ENCODE results near the gene TMEM181. TPM values are rescaled to one million over a fixed set of nuclear protein-coding genes. Genes with fewer than 3 reads are reported as not detected.

The TMEM181 gene
- total and polyA plus RNA-seq, 2 experiments from 2014 or later: 11.9 to 25.2 TPM

DNA sequence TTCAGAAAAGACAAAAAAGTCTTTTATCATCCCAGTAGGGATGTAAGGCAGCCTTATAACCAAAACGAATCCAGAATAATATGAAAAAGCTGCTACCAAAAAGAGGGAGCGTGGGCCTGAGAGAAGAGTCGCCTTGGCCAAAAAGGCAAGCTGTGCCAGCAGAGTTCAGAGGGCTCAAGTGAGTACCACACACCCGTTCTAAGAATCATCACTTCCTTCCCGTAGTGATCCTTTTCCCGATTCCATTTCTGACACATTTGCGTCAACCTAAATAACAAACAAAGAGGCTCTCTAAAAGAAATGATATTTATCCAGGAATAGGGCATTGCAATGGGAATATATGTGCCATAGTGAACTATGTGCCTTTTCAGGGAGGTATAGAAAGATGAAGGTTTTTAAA, 3.8 kb upstream of the TMEM181 start:
- no peak overlapping the region for H3K27ac Mint-ChIP-seq
- no peak overlapping the region for H3K27ac ChIP-seq (ENCODE audit: low read depth)

More for the DNA sequence above, 3.8 kb upstream of the TMEM181 start:
- peaks cover under 1% of the 10 kb centered on the region for H4K20me1 ChIP-seq (replicated peaks; ENCODE audit: insufficient read depth)
- Mint-ChIP-seq H3K4me1 (peaks cover 12% of the 10 kb centered on the region), H3K27me3 (ENCODE audit: insufficient read depth, low read depth, poor library complexity) (peaks cover 11% of the 10 kb centered on the region), H3K36me3 (ENCODE audit: low read depth) (peaks cover 2% of the 10 kb centered on the region; the same call in 1 of the 3 replicates), H3K4me3 (no peak overlapping the region), H3K9me3 (no peaks in the 10 kb centered on the region)
- no peak overlapping the region for H3K4me2 ChIP-seq
- H2AFZ ChIP-seq: no peak overlapping the region
- H3K4me3 ChIP-seq: no peak overlapping the region
- peaks cover 7% of the 10 kb centered on the region for H3K79me2 ChIP-seq (replicated peaks; ENCODE audit: insufficient read depth)
- no peaks in the 10 kb centered on the region for H3K36me3 ChIP-seq (ENCODE audit: insufficient read depth)
- ATAC-seq (no peak), DNase-seq (ENCODE audit: low spot score) (no peak)
- no peak for TF ChIP-seq ZNF114 (CRISPR knock-in tag; IDR thresholded peaks at IDR 0.05)
- no peak for TF ChIP-seq NANOG (IDR thresholded peaks at IDR 0.05; ENCODE audit: borderline replicate concordance)
- TF ChIP-seq, protein P1, sequence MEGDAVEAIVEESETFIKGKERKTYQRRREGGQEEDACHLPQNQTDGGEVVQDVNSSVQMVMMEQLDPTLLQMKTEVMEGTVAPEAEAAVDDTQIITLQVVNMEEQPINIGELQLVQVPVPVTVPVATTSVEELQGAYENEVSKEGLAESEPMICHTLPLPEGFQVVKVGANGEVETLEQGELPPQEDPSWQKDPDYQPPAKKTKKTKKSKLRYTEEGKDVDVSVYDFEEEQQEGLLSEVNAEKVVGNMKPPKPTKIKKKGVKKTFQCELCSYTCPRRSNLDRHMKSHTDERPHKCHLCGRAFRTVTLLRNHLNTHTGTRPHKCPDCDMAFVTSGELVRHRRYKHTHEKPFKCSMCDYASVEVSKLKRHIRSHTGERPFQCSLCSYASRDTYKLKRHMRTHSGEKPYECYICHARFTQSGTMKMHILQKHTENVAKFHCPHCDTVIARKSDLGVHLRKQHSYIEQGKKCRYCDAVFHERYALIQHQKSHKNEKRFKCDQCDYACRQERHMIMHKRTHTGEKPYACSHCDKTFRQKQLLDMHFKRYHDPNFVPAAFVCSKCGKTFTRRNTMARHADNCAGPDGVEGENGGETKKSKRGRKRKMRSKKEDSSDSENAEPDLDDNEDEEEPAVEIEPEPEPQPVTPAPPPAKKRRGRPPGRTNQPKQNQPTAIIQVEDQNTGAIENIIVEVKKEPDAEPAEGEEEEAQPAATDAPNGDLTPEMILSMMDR (conservative IDR thresholded peaks at IDR 0.05; ENCODE audit: low read depth in 2 of 2): no peak
- no peak for TF ChIP-seq POLR2AphosphoS5 (IDR thresholded peaks at IDR 0.05; ENCODE audit: low read depth)
- TF ChIP-seq ZNF331 (CRISPR knock-in tag; IDR thresholded peaks at IDR 0.05; ENCODE audit: low read depth): no peak
- TF ChIP-seq, protein P2, sequence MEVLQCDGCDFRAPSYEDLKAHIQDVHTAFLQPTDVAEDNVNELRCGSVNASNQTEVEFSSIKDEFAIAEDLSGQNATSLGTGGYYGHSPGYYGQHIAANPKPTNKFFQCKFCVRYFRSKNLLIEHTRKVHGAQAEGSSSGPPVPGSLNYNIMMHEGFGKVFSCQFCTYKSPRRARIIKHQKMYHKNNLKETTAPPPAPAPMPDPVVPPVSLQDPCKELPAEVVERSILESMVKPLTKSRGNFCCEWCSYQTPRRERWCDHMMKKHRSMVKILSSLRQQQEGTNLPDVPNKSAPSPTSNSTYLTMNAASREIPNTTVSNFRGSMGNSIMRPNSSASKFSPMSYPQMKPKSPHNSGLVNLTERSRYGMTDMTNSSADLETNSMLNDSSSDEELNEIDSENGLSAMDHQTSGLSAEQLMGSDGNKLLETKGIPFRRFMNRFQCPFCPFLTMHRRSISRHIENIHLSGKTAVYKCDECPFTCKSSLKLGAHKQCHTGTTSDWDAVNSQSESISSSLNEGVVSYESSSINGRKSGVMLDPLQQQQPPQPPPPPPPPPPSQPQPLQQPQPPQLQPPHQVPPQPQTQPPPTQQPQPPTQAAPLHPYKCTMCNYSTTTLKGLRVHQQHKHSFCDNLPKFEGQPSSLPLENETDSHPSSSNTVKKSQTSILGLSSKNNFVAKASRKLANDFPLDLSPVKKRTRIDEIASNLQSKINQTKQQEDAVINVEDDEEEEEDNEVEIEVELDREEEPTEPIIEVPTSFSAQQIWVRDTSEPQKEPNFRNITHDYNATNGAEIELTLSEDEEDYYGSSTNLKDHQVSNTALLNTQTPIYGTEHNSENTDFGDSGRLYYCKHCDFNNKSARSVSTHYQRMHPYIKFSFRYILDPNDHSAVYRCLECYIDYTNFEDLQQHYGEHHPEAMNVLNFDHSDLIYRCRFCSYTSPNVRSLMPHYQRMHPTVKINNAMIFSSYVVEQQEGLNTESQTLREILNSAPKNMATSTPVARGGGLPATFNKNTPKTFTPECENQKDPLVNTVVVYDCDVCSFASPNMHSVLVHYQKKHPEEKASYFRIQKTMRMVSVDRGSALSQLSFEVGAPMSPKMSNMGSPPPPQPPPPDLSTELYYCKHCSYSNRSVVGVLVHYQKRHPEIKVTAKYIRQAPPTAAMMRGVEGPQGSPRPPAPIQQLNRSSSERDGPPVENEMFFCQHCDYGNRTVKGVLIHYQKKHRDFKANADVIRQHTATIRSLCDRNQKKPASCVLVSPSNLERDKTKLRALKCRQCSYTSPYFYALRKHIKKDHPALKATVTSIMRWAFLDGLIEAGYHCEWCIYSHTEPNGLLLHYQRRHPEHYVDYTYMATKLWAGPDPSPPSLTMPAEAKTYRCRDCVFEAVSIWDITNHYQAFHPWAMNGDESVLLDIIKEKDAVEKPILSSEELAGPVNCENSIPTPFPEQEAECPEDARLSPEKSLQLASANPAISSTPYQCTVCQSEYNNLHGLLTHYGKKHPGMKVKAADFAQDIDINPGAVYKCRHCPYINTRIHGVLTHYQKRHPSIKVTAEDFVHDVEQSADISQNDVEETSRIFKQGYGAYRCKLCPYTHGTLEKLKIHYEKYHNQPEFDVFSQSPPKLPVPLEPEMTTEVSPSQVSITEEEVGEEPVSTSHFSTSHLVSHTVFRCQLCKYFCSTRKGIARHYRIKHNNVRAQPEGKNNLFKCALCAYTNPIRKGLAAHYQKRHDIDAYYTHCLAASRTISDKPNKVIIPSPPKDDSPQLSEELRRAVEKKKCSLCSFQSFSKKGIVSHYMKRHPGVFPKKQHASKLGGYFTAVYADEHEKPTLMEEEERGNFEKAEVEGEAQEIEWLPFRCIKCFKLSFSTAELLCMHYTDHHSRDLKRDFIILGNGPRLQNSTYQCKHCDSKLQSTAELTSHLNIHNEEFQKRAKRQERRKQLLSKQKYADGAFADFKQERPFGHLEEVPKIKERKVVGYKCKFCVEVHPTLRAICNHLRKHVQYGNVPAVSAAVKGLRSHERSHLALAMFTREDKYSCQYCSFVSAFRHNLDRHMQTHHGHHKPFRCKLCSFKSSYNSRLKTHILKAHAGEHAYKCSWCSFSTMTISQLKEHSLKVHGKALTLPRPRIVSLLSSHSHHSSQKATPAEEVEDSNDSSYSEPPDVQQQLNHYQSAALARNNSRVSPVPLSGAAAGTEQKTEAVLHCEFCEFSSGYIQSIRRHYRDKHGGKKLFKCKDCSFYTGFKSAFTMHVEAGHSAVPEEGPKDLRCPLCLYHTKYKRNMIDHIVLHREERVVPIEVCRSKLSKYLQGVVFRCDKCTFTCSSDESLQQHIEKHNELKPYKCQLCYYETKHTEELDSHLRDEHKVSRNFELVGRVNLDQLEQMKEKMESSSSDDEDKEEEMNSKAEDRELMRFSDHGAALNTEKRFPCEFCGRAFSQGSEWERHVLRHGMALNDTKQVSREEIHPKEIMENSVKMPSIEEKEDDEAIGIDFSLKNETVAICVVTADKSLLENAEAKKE (CRISPR knock-in tag; IDR thresholded peaks at IDR 0.05): no peak
- no peak for TF ChIP-seq REST (IDR thresholded peaks at IDR 0.05; ENCODE audit: unreplicated experiment)
- TF ChIP-seq, protein P3, sequence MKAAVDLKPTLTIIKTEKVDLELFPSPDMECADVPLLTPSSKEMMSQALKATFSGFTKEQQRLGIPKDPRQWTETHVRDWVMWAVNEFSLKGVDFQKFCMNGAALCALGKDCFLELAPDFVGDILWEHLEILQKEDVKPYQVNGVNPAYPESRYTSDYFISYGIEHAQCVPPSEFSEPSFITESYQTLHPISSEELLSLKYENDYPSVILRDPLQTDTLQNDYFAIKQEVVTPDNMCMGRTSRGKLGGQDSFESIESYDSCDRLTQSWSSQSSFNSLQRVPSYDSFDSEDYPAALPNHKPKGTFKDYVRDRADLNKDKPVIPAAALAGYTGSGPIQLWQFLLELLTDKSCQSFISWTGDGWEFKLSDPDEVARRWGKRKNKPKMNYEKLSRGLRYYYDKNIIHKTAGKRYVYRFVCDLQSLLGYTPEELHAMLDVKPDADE (IDR thresholded peaks at IDR 0.05): no peak
- no peak for TF ChIP-seq EZH2 (IDR thresholded peaks at IDR 0.05; ENCODE audit: low read depth, unreplicated experiment)
- TF ChIP-seq EZH2phosphoT487 (IDR thresholded peaks at IDR 0.05; ENCODE audit: unreplicated experiment): no peak
- no peak for TF ChIP-seq JUNB (IDR thresholded peaks at IDR 0.05; ENCODE audit: unreplicated experiment)
- TF ChIP-seq STAT1 (IDR thresholded peaks at IDR 0.05; ENCODE audit: unreplicated experiment): no peak
- TF ChIP-seq CREB1 (CRISPR knock-in tag; IDR thresholded peaks at IDR 0.05; ENCODE audit: low read depth): no peak
- peaks cover 7% of the 10 kb centered on the region for H3K4me1 ChIP-seq (ENCODE audit: insufficient read depth)
- H3K27me3 ChIP-seq (ENCODE audit: insufficient read depth): no peaks in the 10 kb centered on the region
- peaks cover 8% of the 10 kb centered on the region; the same call in 1 of the 2 replicates for H3F3A ChIP-seq (replicated peaks; ENCODE audit: low read depth)
- no peaks in the 10 kb centered on the region for H3K9me2 ChIP-seq (ENCODE audit: insufficient read depth)

Data from GM23338 (cell line).